ENCODE results near the gene STYX. TPM values are rescaled to one million over a fixed set of nuclear protein-coding genes. Genes with fewer than 3 reads are reported as not detected.

Gene STYX
- total and polyA plus RNA-seq, 2 experiments from 2014 or later, result 23.3 to 40.2 TPM

DNA sequence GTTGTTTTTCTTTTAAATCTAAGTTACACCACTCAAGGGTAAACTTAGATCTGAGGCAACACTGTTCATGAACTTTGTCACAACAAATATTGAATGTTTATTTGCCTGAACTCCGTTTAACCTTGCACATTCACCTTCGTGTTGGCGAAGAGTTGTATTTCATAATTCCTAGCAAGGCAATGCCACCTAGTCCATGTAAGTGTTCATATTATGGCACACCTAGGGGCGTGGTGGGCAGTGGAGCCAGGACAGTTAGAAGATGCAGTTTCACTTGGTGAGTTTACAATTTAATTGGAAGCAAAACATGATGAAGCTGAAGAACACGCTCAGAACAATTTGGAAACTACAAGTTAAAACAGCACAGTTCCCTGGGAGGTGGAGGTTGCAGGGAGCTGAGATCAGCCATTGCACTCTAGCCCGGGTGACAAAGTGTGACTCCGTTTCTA lies 91.9 kb downstream of the STYX start:
- no peaks in the 10 kb centered on the region for H3F3A ChIP-seq (replicated peaks; ENCODE audit: low read depth)
- H3K4me3 Mint-ChIP-seq, result no peak overlapping the region
- H3K27ac ChIP-seq (ENCODE audit: low read depth), result no peak overlapping the region
- H3K4me1 ChIP-seq (ENCODE audit: insufficient read depth), result no peaks in the 10 kb centered on the region
- no peak overlapping the region for H3K4me3 ChIP-seq
- no peaks in the 10 kb centered on the region for H3K36me3 Mint-ChIP-seq (ENCODE audit: low read depth)
- H3K4me2 ChIP-seq, result no peak overlapping the region
- H3K9me3 Mint-ChIP-seq, result no peaks in the 10 kb centered on the region
- no peaks in the 10 kb centered on the region for H3K36me3 ChIP-seq (ENCODE audit: insufficient read depth)
- no peaks in the 10 kb centered on the region for H3K27me3 ChIP-seq (ENCODE audit: insufficient read depth)
- H3K27ac Mint-ChIP-seq, result no peak overlapping the region
- no peaks in the 10 kb centered on the region for H4K20me1 ChIP-seq (replicated peaks; ENCODE audit: insufficient read depth)
- no peak overlapping the region for H2AFZ ChIP-seq
- H3K79me2 ChIP-seq (replicated peaks; ENCODE audit: insufficient read depth), result no peaks in the 10 kb centered on the region
- ATAC-seq, result no peak
- no peaks in the 10 kb centered on the region for H3K9me2 ChIP-seq (ENCODE audit: insufficient read depth)
- H3K27me3 Mint-ChIP-seq (ENCODE audit: insufficient read depth, low read depth, poor library complexity), result peaks cover 2% of the 10 kb centered on the region
- no peaks in the 10 kb centered on the region for H3K4me1 Mint-ChIP-seq
- no peak for TF ChIP-seq EZH2 (IDR thresholded peaks at IDR 0.05; ENCODE audit: low read depth, unreplicated experiment)
- TF ChIP-seq, protein P1, sequence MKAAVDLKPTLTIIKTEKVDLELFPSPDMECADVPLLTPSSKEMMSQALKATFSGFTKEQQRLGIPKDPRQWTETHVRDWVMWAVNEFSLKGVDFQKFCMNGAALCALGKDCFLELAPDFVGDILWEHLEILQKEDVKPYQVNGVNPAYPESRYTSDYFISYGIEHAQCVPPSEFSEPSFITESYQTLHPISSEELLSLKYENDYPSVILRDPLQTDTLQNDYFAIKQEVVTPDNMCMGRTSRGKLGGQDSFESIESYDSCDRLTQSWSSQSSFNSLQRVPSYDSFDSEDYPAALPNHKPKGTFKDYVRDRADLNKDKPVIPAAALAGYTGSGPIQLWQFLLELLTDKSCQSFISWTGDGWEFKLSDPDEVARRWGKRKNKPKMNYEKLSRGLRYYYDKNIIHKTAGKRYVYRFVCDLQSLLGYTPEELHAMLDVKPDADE (IDR thresholded peaks at IDR 0.05), result no peak
- no peak for TF ChIP-seq EZH2phosphoT487 (IDR thresholded peaks at IDR 0.05; ENCODE audit: unreplicated experiment)
- TF ChIP-seq, protein P2, sequence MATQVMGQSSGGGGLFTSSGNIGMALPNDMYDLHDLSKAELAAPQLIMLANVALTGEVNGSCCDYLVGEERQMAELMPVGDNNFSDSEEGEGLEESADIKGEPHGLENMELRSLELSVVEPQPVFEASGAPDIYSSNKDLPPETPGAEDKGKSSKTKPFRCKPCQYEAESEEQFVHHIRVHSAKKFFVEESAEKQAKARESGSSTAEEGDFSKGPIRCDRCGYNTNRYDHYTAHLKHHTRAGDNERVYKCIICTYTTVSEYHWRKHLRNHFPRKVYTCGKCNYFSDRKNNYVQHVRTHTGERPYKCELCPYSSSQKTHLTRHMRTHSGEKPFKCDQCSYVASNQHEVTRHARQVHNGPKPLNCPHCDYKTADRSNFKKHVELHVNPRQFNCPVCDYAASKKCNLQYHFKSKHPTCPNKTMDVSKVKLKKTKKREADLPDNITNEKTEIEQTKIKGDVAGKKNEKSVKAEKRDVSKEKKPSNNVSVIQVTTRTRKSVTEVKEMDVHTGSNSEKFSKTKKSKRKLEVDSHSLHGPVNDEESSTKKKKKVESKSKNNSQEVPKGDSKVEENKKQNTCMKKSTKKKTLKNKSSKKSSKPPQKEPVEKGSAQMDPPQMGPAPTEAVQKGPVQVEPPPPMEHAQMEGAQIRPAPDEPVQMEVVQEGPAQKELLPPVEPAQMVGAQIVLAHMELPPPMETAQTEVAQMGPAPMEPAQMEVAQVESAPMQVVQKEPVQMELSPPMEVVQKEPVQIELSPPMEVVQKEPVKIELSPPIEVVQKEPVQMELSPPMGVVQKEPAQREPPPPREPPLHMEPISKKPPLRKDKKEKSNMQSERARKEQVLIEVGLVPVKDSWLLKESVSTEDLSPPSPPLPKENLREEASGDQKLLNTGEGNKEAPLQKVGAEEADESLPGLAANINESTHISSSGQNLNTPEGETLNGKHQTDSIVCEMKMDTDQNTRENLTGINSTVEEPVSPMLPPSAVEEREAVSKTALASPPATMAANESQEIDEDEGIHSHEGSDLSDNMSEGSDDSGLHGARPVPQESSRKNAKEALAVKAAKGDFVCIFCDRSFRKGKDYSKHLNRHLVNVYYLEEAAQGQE (IDR thresholded peaks at IDR 0.05; ENCODE audit: unreplicated experiment), result no peak
- TF ChIP-seq POLR2AphosphoS5 (IDR thresholded peaks at IDR 0.05; ENCODE audit: low read depth), result no peak
- TF ChIP-seq JUNB (IDR thresholded peaks at IDR 0.05; ENCODE audit: unreplicated experiment), result no peak
- TF ChIP-seq, protein P3, sequence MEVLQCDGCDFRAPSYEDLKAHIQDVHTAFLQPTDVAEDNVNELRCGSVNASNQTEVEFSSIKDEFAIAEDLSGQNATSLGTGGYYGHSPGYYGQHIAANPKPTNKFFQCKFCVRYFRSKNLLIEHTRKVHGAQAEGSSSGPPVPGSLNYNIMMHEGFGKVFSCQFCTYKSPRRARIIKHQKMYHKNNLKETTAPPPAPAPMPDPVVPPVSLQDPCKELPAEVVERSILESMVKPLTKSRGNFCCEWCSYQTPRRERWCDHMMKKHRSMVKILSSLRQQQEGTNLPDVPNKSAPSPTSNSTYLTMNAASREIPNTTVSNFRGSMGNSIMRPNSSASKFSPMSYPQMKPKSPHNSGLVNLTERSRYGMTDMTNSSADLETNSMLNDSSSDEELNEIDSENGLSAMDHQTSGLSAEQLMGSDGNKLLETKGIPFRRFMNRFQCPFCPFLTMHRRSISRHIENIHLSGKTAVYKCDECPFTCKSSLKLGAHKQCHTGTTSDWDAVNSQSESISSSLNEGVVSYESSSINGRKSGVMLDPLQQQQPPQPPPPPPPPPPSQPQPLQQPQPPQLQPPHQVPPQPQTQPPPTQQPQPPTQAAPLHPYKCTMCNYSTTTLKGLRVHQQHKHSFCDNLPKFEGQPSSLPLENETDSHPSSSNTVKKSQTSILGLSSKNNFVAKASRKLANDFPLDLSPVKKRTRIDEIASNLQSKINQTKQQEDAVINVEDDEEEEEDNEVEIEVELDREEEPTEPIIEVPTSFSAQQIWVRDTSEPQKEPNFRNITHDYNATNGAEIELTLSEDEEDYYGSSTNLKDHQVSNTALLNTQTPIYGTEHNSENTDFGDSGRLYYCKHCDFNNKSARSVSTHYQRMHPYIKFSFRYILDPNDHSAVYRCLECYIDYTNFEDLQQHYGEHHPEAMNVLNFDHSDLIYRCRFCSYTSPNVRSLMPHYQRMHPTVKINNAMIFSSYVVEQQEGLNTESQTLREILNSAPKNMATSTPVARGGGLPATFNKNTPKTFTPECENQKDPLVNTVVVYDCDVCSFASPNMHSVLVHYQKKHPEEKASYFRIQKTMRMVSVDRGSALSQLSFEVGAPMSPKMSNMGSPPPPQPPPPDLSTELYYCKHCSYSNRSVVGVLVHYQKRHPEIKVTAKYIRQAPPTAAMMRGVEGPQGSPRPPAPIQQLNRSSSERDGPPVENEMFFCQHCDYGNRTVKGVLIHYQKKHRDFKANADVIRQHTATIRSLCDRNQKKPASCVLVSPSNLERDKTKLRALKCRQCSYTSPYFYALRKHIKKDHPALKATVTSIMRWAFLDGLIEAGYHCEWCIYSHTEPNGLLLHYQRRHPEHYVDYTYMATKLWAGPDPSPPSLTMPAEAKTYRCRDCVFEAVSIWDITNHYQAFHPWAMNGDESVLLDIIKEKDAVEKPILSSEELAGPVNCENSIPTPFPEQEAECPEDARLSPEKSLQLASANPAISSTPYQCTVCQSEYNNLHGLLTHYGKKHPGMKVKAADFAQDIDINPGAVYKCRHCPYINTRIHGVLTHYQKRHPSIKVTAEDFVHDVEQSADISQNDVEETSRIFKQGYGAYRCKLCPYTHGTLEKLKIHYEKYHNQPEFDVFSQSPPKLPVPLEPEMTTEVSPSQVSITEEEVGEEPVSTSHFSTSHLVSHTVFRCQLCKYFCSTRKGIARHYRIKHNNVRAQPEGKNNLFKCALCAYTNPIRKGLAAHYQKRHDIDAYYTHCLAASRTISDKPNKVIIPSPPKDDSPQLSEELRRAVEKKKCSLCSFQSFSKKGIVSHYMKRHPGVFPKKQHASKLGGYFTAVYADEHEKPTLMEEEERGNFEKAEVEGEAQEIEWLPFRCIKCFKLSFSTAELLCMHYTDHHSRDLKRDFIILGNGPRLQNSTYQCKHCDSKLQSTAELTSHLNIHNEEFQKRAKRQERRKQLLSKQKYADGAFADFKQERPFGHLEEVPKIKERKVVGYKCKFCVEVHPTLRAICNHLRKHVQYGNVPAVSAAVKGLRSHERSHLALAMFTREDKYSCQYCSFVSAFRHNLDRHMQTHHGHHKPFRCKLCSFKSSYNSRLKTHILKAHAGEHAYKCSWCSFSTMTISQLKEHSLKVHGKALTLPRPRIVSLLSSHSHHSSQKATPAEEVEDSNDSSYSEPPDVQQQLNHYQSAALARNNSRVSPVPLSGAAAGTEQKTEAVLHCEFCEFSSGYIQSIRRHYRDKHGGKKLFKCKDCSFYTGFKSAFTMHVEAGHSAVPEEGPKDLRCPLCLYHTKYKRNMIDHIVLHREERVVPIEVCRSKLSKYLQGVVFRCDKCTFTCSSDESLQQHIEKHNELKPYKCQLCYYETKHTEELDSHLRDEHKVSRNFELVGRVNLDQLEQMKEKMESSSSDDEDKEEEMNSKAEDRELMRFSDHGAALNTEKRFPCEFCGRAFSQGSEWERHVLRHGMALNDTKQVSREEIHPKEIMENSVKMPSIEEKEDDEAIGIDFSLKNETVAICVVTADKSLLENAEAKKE (CRISPR knock-in tag; IDR thresholded peaks at IDR 0.05), result no peak
- no peak for TF ChIP-seq NANOG (IDR thresholded peaks at IDR 0.05; ENCODE audit: borderline replicate concordance)
- TF ChIP-seq, protein P4, sequence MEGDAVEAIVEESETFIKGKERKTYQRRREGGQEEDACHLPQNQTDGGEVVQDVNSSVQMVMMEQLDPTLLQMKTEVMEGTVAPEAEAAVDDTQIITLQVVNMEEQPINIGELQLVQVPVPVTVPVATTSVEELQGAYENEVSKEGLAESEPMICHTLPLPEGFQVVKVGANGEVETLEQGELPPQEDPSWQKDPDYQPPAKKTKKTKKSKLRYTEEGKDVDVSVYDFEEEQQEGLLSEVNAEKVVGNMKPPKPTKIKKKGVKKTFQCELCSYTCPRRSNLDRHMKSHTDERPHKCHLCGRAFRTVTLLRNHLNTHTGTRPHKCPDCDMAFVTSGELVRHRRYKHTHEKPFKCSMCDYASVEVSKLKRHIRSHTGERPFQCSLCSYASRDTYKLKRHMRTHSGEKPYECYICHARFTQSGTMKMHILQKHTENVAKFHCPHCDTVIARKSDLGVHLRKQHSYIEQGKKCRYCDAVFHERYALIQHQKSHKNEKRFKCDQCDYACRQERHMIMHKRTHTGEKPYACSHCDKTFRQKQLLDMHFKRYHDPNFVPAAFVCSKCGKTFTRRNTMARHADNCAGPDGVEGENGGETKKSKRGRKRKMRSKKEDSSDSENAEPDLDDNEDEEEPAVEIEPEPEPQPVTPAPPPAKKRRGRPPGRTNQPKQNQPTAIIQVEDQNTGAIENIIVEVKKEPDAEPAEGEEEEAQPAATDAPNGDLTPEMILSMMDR (conservative IDR thresholded peaks at IDR 0.05; ENCODE audit: low read depth in 2 of 2), result no peak
- TF ChIP-seq ZNF331 (CRISPR knock-in tag; IDR thresholded peaks at IDR 0.05; ENCODE audit: low read depth), result no peak
- DNase-seq (ENCODE audit: low spot score), result no peak

All from GM23338 (cell line).